Stimulated activated CD8-positive, alpha-beta memory T cell treated with anti-CD3 and anti-CD28 coated beads, Interleukin-4, amount 100 ng/mL, for 48 hours (primary cell): ENCODE measurements around the gene CCDC124.
"Not testable (repeated sequence)": the region's sequence is repeated elsewhere in the genome, so short reads cannot be mapped to it uniquely, and the experiment has no call there.

Experiments
- DNase-seq: peaks from one replicate; pipeline ENCODE4 v3.0.0-alpha.2; 2020

CCDC124 gene

GRCh38 chr19:17954401-17954800 is 21.6 kb downstream of the CCDC124 start:
- no peak for DNase-seq

GRCh38 chr19:17957149-17957849 is 24.5 kb downstream of the CCDC124 start:
- no peak for DNase-seq

GRCh38 chr19:17957885-17958284 is 25.1 kb downstream of the CCDC124 start:
- DNase-seq, result no peak

- no peak for DNase-seq
These were observed 31.3 kb downstream of the CCDC124 start for GRCh38 chr19:17963936-17964691.

GRCh38 chr19:17965370-17966128 is 32.7 kb downstream of the CCDC124 start:
- no peak for DNase-seq

GRCh38 chr19:17966129-17966483 is 33.3 kb downstream of the CCDC124 start:
- no peak for DNase-seq

- DNase-seq, result no peak
These were observed 33.9 kb downstream of the CCDC124 start, which contains the start of gene KCNN1 for GRCh38 chr19:17966550-17967256. TSS of gene KCNN1 (plus strand) at chr19:17967107. CDS start at chr19:17973889, 6,782 bp downstream.

- DNase-seq, result no peak
These were observed 34.6 kb downstream of the CCDC124 start for GRCh38 chr19:17967257-17968051.

- no peak for DNase-seq
These were observed 35.5 kb downstream of the CCDC124 start for GRCh38 chr19:17968362-17968761.

- DNase-seq, result no peak
These were observed 36.4 kb downstream of the CCDC124 start for GRCh38 chr19:17969096-17969792.

- no peak for DNase-seq
These were observed 39.4 kb downstream of the CCDC124 start for GRCh38 chr19:17972230-17972629.

- no peak for DNase-seq
These were observed 40.9 kb downstream of the CCDC124 start for GRCh38 chr19:17973759-17974158.

GRCh38 chr19:17974551-17974950 is 41.7 kb downstream of the CCDC124 start:
- no peak for DNase-seq

- no peak for DNase-seq
These were observed 42.2 kb downstream of the CCDC124 start for GRCh38 chr19:17975032-17975431.

- no peak for DNase-seq
These were observed 44.2 kb downstream of the CCDC124 start for GRCh38 chr19:17977021-17977420.

- no peak for DNase-seq
These were observed 44.7 kb downstream of the CCDC124 start for GRCh38 chr19:17977488-17977887.

GRCh38 chr19:17981611-17982010 is 48.8 kb downstream of the CCDC124 start:
- DNase-seq, result no peak

- DNase-seq, result no peak
These were observed 49.6 kb downstream of the CCDC124 start for GRCh38 chr19:17982430-17982829.

GRCh38 chr19:17985037-17985818 is 52.4 kb downstream of the CCDC124 start:
- no peak for DNase-seq

- DNase-seq, result not testable (repeated sequence)
These were observed 53.8 kb downstream of the CCDC124 start for GRCh38 chr19:17986569-17986968.

- no peak for DNase-seq
These were observed 55.3 kb downstream of the CCDC124 start for GRCh38 chr19:17988161-17988560.
